ENCODE measurements around the gene VEPH1.

The VEPH1 gene

DNA sequence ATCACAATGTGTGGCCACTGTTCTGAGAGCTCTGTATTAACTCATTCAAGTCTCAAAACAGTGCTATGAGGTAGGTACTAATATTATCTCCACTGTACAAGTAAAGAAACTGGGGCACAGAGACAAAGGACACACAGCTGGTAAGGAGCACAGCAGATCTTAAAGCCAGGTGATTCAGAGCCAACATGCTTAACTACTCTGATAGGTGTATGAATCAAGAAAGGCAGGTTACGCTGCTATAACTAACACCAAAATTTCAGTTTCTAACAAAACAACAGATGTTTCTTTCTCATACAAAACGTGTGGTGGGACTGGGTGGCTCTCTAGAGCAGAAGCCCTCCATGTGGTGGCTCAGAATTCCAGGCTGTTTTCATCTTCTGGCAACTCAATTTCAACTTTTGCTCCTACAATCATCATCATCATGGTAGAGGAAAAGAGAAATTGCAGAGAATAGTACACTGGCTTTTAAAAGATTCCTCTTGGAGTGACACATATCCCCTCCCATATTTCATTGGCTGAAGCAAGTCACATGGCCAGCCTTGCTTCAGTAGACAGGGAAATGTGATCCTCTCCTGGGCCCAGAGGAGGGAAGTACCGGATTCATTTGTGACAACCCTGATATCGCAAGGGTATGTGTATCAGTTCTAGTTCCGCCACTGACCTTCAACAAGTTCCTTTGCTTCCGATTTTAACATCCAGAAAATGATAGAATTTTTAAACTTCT lies 192.7 kb downstream of the VEPH1 start:
- DNase-seq, result no peak

DNA sequence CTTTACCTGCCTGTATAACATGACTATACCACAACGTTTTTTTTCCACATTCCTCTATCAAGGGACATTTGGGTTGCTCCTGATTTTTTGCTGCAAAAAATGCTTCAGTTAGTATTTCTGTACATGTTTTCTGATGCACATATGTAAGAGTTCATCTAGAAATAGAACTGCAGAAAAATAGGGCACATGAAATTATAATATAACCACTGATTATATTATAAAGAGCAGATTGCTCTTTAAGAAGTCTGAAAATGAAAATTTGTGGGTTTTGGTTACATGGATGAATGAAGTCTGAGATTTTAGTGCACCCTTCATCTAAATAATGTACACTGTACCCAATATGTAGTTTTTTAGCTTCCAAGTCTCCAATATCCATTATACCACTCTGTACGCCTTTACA lies 196.7 kb downstream of the VEPH1 start:
- DNase-seq, result no peak

DNA sequence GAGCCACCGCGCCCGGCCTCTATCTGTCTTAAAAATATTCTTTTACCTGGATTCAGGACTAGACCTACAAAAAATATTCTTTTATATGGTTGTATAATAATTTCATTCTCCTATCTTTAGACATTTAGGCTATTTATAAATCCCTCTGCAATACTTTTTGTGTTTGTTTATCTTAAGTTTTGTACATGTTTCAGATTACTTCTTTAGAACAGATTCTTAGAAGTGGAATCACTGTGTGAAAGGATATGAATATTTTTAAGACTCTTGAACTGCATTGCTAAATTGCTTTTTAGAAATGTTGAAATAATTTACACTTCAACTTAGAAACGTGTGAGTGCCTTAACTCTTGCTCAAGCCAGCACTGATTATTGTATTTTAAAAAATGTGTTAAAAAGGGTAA lies 197.8 kb downstream of the VEPH1 start:
- no peak for DNase-seq

DNA sequence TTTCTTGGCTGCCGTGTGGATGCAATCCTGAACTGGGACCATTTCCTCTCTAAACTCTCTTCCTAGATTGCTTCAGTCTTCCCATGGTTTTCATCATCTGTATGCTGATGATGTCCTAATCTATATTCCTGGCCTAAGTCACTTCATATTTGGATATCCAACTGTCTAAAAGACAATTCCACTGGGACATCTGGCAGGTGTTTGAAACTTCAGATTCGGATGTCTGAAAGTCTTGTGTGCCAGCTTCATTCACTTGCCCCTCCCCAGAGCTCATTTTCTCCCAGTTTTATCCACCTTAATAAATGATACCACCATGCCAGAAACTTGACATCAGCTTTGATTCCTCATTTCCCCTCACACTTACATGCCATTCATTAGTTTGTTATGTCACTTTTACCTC lies 201.5 kb downstream of the VEPH1 start:
- DNase-seq, result no peak

DNA sequence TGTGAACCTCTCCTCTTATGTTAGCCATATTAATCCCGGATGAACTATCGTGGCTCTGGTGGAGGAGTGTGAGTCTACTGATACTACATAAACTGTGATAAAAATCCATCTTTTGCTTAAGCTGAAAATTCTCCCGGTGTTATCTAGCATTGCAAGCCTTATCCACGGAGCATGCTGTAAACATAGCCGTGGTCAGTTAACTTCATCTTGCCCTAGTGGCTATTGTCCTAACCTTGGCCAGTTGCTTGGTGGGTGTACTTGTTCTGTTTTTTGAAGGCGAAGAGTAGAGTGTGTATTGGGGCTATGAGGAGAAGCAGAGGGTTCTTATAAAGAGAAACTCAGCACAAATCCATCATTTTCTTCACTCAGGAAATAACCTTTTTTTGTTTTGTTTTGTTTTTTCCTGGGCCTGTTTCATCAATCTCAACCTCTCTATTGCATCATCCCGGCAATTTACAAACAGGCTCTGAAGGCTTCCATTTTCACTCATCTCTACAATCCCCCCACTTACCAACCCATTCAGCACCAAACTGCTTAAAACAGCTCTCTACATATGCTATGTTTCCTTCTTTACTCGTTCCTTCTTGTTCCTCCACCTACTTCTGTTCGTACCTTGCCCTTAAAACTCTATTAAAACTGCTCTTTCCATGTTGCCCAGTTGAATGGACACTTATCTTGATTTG lies 202.1 kb downstream of the VEPH1 start:
- DNase-seq, result no peak

DNA sequence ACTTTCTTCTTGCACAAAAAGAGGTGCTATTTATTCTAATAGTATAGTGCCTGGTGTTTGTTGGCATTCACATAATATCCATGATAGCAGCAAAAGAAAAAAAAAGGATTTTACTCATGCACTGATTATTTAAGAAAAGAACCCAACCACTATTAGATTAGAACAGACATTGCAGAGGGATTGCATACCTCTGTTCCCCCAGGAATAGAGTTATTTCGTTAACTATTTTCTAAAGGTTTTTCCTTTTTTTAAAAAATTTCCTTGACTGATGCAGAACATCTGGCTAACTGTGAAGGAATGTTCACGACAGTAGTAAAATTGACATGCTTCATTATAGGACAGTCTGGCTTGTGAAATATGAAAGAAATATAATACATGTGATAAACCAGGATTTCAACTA lies 203.1 kb downstream of the VEPH1 start:
- DNase-seq, result no peak

DNA sequence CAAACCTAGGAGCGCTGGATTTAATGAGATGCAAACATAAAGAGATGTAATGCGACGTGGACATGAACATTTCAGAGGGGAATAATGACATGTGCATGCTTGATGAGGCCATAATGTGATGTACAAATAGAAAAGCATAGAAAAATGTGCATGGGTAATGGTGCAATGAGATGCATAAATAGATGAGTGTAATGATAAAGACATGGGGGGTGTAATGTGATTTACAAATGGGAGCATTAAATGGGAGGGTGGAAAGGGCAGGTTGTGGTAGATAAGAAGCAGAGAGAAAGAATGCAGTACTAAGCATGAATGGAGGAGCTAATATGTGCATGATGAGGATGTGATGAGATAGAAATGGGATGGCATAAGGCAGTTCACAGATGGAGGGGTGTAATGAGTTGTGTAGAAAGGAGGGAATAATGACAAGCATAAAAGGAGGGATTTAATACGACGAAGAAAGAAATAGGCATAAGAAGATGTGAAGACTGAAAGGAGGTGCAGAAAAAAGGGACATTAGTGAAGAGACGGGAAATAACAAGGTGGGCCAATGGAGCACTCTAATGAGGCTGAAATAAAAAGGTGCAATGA lies 205.8 kb downstream of the VEPH1 start:
- no peak for DNase-seq

DNA sequence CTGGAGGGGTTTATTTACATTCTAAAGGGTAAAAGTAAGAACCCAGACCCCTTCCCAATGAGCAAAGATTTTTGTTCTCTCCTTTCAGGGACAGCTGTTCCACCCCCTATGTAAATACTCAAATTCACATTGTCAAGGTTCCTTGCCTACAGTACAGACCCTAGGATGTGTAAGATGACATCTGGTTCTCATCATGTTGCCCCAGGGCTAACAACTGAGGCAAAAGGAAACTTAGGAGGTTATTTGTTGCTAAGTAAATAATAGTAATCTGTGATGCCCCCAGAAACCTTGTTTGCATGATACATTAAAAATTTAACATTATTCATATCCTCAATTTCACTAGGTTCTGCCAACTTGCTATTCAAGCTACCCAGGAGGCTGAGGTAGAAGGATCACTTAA lies 208.3 kb downstream of the VEPH1 start:
- DNase-seq, result no peak

DNA sequence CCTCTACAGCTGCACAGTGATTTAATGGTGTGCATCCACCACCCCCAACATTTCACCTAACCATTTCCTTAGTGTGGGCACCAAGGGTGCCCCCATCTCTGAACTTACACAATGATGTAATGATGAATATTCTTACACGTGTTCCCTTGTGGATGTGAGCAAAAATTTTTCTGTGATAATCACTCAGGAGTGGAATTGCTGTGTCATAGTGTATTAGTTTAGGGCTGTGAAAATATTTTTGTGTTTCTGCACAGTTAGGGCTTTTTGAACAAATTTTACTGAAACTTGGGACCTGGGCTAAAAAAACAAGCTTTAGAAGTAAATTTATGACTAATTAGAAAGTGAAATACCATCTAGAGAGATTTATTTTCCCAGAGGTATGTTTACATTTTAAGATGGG lies 208.7 kb downstream of the VEPH1 start:
- DNase-seq, result no peak

DNA sequence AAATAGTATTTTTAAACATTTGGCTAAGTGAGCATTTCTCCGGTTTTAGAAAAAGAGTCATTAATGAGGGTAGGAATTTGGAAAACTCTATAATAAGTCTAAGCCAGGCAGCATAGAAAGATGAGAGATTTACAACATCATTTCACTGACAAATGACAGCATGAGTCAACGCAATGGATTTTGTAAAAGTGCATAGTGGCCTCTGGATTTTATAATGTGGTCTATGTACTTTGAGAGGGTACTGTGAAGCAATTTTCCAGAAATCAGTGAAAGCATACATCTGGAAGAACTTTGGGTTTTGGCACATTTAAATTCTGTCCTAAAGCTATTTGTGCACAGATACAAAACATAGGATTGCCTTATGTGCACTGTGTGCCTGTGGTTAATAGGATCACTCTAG lies 212.4 kb downstream of the VEPH1 start:
- no peak for DNase-seq

DNA sequence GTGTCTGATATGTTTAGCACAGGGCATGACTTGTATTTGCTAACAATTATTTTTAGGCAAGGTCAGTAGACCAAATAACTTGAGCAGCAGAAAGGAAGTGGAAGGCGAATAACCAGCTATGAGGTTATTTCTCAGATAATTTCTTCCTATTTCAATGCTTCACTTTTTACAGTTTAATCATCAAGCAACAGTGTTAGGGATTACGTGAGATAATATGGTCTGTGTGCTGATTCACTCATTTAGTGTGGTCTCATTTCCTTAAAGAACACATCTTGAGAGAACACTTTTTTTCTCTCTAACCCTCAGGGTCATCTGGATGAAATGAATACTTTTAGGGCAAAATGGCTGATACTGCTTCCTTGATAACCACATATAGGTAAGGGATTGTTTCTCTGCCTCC lies 217.2 kb downstream of the VEPH1 start:
- DNase-seq, result no peak

DNA sequence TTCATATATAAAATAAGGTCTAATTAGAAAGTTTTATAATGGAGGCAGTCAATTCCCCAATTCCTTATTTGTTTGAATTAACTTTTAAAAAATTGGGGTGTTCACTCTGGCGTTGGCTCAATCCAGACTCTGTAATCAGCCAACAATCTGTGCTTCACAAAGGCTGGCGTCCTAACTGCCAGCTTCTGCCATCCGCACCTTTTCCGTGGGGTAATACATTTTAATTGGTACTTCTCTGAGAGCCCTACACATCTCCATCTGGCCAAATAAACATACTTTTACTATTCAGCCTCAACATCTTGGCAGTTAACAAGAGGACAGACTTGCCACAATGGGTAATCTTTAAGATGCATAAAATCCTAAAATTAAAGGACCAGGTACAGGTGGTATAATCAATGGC lies 218.1 kb downstream of the VEPH1 start:
- DNase-seq, result no peak

DNA sequence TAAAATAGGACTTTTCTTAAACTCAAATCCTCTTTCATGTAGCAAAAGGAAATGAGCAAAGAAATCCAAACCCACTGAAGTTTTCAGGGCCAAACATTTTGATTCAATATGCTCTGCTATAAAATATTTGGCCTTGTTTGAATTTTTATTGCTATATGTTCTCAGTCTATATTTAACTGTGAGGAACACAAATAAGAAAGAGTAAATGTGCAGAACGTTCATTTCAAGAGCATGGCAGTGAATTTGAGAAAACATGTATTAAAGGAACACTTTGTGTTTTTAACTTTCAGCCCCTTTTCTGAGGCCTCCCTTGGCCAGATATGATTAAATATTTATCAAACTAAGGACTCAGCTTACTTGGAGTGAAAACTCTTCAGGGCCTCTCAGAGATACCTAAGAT lies 218.5 kb downstream of the VEPH1 start:
- no peak for DNase-seq

DNA sequence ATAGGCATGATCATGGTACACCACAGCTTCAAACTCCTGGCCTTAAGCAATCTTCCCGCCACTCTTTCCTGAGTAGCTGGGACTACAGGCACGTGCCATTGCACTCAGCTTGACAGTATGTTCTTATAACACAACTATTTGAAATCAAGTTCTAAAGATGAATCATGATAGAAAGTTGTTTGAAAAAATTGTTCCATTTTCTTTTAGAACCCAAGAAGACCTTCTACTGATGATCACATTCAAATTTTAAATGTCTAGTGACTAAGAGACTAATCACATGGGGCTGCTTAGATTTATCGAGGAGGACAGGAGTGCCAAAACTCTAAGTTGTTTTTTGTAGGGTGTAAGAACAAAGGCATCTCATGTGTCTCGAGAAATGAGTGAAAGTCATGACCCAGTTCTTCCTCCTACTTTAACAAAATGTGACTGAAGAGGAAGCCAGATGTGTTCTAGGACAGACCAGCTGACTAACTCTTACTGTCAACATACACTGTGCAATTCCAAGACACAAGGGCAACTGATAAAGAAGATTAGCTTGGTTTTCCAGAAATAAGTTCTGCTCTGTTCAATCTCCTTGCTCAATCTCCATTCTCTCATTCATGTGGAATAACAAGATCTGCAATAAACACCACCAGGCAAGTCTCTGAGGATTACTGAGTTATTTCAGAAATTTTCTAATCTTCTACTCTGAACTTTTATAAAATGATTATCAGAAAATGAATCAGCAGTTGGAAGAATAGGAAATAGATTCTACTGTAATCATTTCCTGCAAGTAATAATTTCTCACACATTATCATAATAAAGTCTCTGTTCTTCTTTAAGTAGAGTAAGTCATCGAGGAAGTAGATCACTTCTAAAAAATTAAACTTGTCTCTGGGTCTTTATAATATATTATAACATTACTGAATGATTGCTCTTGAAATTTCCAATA lies 220.7 kb downstream of the VEPH1 start:
- DNase-seq, result no peak

DNA sequence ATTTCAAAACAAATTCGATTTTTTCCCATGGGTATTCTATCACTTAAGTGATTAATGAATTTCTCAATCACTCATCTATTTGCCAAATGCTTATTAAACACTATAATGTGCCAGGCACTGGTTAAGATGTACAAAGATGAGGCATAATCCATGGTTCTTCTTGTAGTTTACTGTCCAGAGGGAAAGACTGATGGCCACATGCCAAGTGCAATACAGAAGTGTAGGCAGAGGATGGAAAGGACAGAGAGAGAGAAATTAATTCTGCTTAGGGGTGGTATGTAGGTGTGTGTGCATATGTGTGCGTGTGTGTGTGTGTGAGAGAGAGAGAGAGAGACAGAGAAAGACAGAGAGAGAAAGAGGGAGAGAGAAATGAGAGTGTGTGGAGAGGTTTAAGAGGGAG lies 222.4 kb downstream of the VEPH1 start:
- no peak for DNase-seq

DNA sequence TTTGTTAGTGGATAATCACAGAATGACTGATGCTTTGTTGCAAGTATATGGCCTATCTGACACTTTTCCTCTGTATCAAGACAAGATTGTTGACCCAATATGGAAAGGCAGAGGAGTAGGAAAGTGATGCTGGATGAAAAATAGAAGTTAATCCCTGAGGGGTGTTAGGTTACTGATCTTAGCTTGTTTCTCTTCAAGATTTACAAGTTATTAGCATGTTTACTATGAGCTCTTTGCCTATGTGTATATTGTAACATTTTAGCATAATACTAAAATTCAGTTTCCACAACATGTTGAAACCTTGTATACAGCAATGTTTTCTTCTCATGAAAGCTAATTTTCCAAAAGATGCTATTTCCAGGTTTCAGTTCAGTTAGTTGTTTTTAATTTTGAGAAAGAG lies 222.9 kb downstream of the VEPH1 start:
- no peak for DNase-seq

DNA sequence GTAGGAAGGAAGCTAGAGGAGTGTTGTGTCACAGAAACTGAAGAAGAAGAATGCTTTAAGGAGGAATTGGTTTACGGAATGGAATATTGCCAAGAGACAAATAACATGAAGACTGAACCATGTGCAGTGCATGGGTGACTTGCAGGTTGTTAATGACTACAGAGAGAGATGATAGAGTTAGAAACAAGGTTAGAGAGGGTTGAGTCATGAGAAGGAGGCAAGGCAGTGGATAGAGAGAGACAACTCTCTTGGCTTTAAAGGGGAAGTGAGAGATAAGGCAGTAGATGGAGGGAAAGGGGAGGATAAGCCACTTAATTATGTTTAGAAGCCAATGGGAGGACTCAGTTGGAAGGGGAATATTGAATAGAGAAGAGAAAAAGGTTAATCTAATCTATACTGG lies 224.0 kb downstream of the VEPH1 start:
- DNase-seq, result no peak

DNA sequence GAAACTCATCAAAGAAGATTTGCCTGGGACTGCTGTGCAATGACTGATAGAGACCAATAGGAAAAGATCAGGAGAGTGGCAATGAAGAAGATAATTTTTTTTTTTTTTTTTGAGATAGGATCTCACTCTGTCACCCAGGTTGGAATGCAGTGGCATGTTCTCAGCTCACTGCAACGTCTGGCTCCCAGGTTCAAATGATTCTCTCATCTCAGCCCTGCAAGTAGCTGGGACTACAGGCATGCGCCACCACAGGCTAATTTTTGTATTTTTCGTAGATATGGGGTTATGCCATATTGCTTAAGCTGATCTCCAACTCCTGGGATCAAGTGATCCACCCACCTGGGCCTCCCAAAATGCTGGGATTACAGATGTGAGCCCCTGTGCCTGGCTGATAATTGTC lies 226.4 kb downstream of the VEPH1 start:
- DNase-seq, result no peak

DNA sequence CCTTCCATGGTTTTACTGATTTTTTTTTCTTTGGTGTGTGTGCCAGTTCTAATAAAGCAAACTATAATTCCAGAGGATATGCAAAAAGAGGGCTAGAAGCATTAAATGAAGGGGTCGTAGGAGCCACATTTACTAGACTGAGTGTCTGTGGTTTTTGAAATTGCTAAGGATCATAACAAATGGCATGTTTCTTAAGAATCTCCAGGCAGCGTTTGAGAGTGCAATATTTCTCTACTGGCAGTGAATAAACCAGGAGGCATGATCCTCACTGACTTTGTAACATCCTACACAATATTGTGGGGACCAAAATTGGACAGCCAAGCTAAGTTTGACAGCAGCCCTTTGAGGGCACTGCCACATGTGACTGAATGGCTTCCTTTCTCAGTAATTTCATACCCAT lies 227.4 kb downstream of the VEPH1 start:
- no peak for DNase-seq

DNA sequence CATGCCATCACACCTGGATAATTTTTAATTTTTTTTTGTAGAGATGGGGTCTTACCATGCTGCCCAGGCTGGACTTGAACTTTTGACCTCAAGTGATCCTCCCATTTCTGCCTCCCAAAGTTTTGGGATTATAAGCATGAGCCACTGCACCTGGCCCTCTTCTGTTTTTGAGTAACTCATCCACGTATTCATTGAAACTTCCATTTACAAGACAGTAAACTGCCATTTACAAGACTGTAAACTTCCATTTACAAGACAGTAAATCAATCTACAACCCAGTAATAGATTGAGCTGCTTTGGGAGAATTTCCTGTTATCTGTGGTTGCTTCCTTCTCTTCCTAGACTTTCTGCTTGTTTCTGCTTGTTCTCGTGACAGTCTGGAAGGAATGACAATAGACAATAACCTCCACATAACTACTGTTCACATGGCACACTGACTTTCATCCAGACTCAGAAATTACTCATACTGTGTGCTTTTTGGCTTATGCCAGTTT lies 228.5 kb downstream of the VEPH1 start:
- DNase-seq, result no peak

DNA sequence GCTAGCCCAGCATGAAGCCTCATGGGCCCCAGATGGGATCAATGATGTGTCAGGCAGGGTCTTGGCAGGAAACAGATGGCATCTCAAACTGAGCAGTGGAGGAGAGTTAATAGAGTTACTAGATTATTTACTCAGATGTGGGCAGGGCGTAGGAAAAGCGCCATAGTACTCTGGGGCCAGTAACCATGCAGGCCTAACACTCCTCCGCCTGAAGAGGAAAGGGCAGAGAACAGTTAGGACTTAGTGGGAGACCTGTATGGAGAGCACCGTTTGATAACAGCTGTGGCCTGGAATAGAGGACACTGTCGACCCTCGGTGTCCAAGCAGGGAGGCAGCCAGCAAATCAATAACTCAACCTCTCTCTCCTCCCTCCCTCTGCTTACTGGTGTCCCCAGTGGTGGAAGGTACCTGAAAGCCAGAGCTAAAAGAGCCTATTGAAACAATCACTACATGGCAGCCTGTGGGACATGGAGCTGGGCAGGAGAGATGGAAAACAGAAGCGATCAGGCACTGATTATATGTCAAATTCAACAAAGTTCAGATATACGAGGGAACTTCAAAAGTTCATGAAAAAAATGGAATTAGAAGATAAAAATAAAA lies 231.8 kb downstream of the VEPH1 start:
- no peak for DNase-seq

All from anterior cingulate cortex (tissue), 58 donors.